ENCODE measurements around the gene ACTL8. TPM values are rescaled to one million over a fixed set of nuclear protein-coding genes. Genes with fewer than 3 reads are reported as not detected.

Gene ACTL8
- total and polyA plus RNA-seq, 2 experiments from 2014 or later = 0.34 TPM; not detected in 1

GRCh38 chr1:17746920-17747319 is 8.2 kb upstream of the ACTL8 start:
- no peaks in the 10 kb centered on the region for H3K9me2 ChIP-seq (replicated peaks; ENCODE audit: insufficient read depth)
- no peaks in the 10 kb centered on the region for H4K20me1 ChIP-seq (ENCODE audit: insufficient read depth, poor library complexity, severe bottlenecking)
- H3K79me2 ChIP-seq = no peaks in the 10 kb centered on the region
- no peak for DNase-seq (ENCODE audit: low spot score)
- H3K36me3 ChIP-seq (replicated peaks; ENCODE audit: insufficient read depth, low read depth) = no peaks in the 10 kb centered on the region
- no peaks in the 10 kb centered on the region for H3K9me3 ChIP-seq (ENCODE audit: low read depth)
- TF ChIP-seq EZH2phosphoT487 (IDR thresholded peaks at IDR 0.05; ENCODE audit: low read depth, severe bottlenecking, unreplicated experiment) (no peak), EZH2 (IDR thresholded peaks at IDR 0.05; ENCODE audit: borderline replicate concordance) (no peak), CTCF (IDR thresholded peaks at IDR 0.05; ENCODE audit: poor library complexity) (no peak)
- H3K27me3 ChIP-seq = peaks cover 3% of the 10 kb centered on the region
- 73% methylated on average over 2 of the region's 2 CpGs for WGBS (ENCODE audit: low lambda C conversion rate, missing lambda C conversion rate)
- no peaks in the 10 kb centered on the region for H3K4me1 ChIP-seq (ENCODE audit: insufficient read depth)
- no peak overlapping the region for H3K27ac ChIP-seq
- no peak overlapping the region for H3K4me3 ChIP-seq
- no peak overlapping the region for H2AFZ ChIP-seq
- H3K4me2 ChIP-seq = no peak overlapping the region

GRCh38 chr1:17750333-17750732 is 4.8 kb upstream of the ACTL8 start:
- no peak overlapping the region for H3K27ac ChIP-seq
- H3K27me3 ChIP-seq = peaks cover 3% of the 10 kb centered on the region
- no peaks in the 10 kb centered on the region for H3K4me1 ChIP-seq (ENCODE audit: insufficient read depth)
- H3K9me3 ChIP-seq (ENCODE audit: low read depth) = no peaks in the 10 kb centered on the region
- H3K9me2 ChIP-seq (replicated peaks; ENCODE audit: insufficient read depth) = no peaks in the 10 kb centered on the region
- no peak overlapping the region for H2AFZ ChIP-seq
- no peak overlapping the region for H3K4me2 ChIP-seq
- DNase-seq (ENCODE audit: low spot score) = no peak
- no peaks in the 10 kb centered on the region for H3K79me2 ChIP-seq
- TF ChIP-seq EZH2 (IDR thresholded peaks at IDR 0.05; ENCODE audit: borderline replicate concordance) (no peak), EZH2phosphoT487 (IDR thresholded peaks at IDR 0.05; ENCODE audit: low read depth, severe bottlenecking, unreplicated experiment) (no peak), CTCF (IDR thresholded peaks at IDR 0.05; ENCODE audit: poor library complexity) (no peak)
- H3K36me3 ChIP-seq (replicated peaks; ENCODE audit: insufficient read depth, low read depth) = no peaks in the 10 kb centered on the region
- WGBS (ENCODE audit: low lambda C conversion rate, missing lambda C conversion rate) = 90% methylated on average over 5 of the region's 5 CpGs
- H3K4me3 ChIP-seq = no peak overlapping the region
- H4K20me1 ChIP-seq (ENCODE audit: insufficient read depth, poor library complexity, severe bottlenecking) = no peaks in the 10 kb centered on the region

- no peak overlapping the region for H3K4me3 ChIP-seq
- TF ChIP-seq EZH2phosphoT487 (IDR thresholded peaks at IDR 0.05; ENCODE audit: low read depth, severe bottlenecking, unreplicated experiment) = no peak
- TF ChIP-seq CTCF (IDR thresholded peaks at IDR 0.05; ENCODE audit: poor library complexity) = no peak
- no peak for TF ChIP-seq EZH2 (IDR thresholded peaks at IDR 0.05; ENCODE audit: borderline replicate concordance)
- H3K4me1 ChIP-seq (ENCODE audit: insufficient read depth) = no peaks in the 10 kb centered on the region
- no peak overlapping the region for H2AFZ ChIP-seq
- DNase-seq (ENCODE audit: low spot score) = no peak
- H3K9me2 ChIP-seq (replicated peaks; ENCODE audit: insufficient read depth) = no peaks in the 10 kb centered on the region
- no peaks in the 10 kb centered on the region for H4K20me1 ChIP-seq (ENCODE audit: insufficient read depth, poor library complexity, severe bottlenecking)
- 75% methylated on average over 4 of the region's 4 CpGs for WGBS (ENCODE audit: low lambda C conversion rate, missing lambda C conversion rate)
- no peak overlapping the region for H3K27ac ChIP-seq
- H3K36me3 ChIP-seq (replicated peaks; ENCODE audit: insufficient read depth, low read depth) = no peaks in the 10 kb centered on the region
- no peak overlapping the region for H3K4me2 ChIP-seq
- no peaks in the 10 kb centered on the region for H3K79me2 ChIP-seq
- no peaks in the 10 kb centered on the region for H3K9me3 ChIP-seq (ENCODE audit: low read depth)
- H3K27me3 ChIP-seq = no peaks in the 10 kb centered on the region
These were observed 2.8 kb upstream of the ACTL8 start for GRCh38 chr1:17752356-17752755.

GRCh38 chr1:17757426-17757825 is 2.3 kb downstream of the ACTL8 start:
- DNase-seq (ENCODE audit: low spot score) = no peak
- Histone ChIP-seq H4K20me1 (ENCODE audit: insufficient read depth, poor library complexity, severe bottlenecking) (no peaks in the 10 kb centered on the region), H2AFZ (no peak overlapping the region), H3K9me3 (ENCODE audit: low read depth) (peaks cover 5% of the 10 kb centered on the region), H3K36me3 (replicated peaks; ENCODE audit: insufficient read depth, low read depth) (no peaks in the 10 kb centered on the region), H3K9me2 (replicated peaks; ENCODE audit: insufficient read depth) (no peaks in the 10 kb centered on the region), H3K79me2 (no peaks in the 10 kb centered on the region), H3K4me1 (ENCODE audit: insufficient read depth) (no peaks in the 10 kb centered on the region), H3K27me3 (no peaks in the 10 kb centered on the region), H3K4me3 (no peak overlapping the region), H3K4me2 (no peak overlapping the region), H3K27ac (no peak overlapping the region)
- 77% methylated on average over 6 of the region's 6 CpGs for WGBS (ENCODE audit: low lambda C conversion rate, missing lambda C conversion rate)
- TF ChIP-seq CTCF (IDR thresholded peaks at IDR 0.05; ENCODE audit: poor library complexity) (no peak), EZH2phosphoT487 (IDR thresholded peaks at IDR 0.05; ENCODE audit: low read depth, severe bottlenecking, unreplicated experiment) (no peak), EZH2 (IDR thresholded peaks at IDR 0.05; ENCODE audit: borderline replicate concordance) (no peak)
